GM23338 (cell line): ENCODE results near the gene NUPR1. TPM values are rescaled to one million over a fixed set of nuclear protein-coding genes. Genes with fewer than 3 reads are reported as not detected.

Experiments used
- ATAC-seq: fragments of 200-7000 bp; cut with Tn5 transposase; 3 replicates; pipeline ENCODE4 v1.9.1; 2020
- DNase-seq: peaks from one replicate; pipeline ENCODE4 v3.0.0-alpha.2; 2015; ENCODE audit warnings: low spot score
- H2AFZ ChIP-seq: fragments of 200-600 bp; sonication (generic); 2 replicates; pipeline ENCODE4 v1.8.0; 2016; ENCODE audit warnings: antibody characterized with exemption, mild to moderate bottlenecking, moderate library complexity
- H3F3A ChIP-seq: fragments of 200-600 bp; sonication (generic); replicated peaks from 2 replicates; pipeline ENCODE4 v1.8.0; 2017; ENCODE audit warnings: antibody characterized with exemption, mixed run types, low read depth
- H3K27ac ChIP-seq: fragments of 200-600 bp; sonication (generic); 2 replicates; pipeline ENCODE4 v1.6.1; 2016; ENCODE audit warnings: low read depth
- H3K27me3 ChIP-seq: fragments of 200-600 bp; sonication (generic); 2 replicates; pipeline ENCODE4 v1.8.0; 2016; ENCODE audit warnings: mild to moderate bottlenecking, mixed run types, moderate library complexity; ENCODE audit not compliant: insufficient read depth
- H3K36me3 ChIP-seq: fragments of 200-600 bp; sonication (generic); 2 replicates; pipeline ENCODE4 v1.8.0; 2016; ENCODE audit warnings: mild to moderate bottlenecking; ENCODE audit not compliant: insufficient read depth
- H3K4me1 ChIP-seq: fragments of 200-600 bp; sonication (generic); 2 replicates; pipeline ENCODE4 v1.8.0; 2016; ENCODE audit warnings: mild to moderate bottlenecking, moderate library complexity; ENCODE audit not compliant: insufficient read depth
- H3K4me2 ChIP-seq: fragments of 200-600 bp; sonication (generic); 2 replicates; pipeline ENCODE4 v1.7.1; 2017; ENCODE audit warnings: mixed run types
- H3K4me3 ChIP-seq: fragments of 200-600 bp; sonication (generic); 2 replicates; pipeline ENCODE4 v1.6.1; 2016; ENCODE audit warnings: mixed run types
- H3K79me2 ChIP-seq: fragments of 200-600 bp; sonication (generic); replicated peaks from 2 replicates; pipeline ENCODE4 v1.8.0; 2017; ENCODE audit warnings: mild to moderate bottlenecking; ENCODE audit not compliant: insufficient read depth
- H3K9me2 ChIP-seq: fragments of 200-600 bp; sonication (generic); 2 replicates; pipeline ENCODE4 v1.8.0; 2017; ENCODE audit not compliant: insufficient read depth
- H4K20me1 ChIP-seq: fragments of 200-600 bp; sonication (generic); replicated peaks from 2 replicates; pipeline ENCODE4 v1.8.0; 2017; ENCODE audit warnings: mild to moderate bottlenecking; ENCODE audit not compliant: insufficient read depth
- H3K27ac Mint-ChIP-seq: 2 replicates; pipeline ENCODE4 v1.8.0; 2020; ENCODE audit warnings: inconsistent platforms, mild to moderate bottlenecking, moderate library complexity, mixed read lengths
- H3K27me3 Mint-ChIP-seq: 3 replicates; pipeline ENCODE4 v1.8.0; 2022; ENCODE audit warnings: low read depth, mild to moderate bottlenecking, moderate library complexity, mixed read lengths, inconsistent platforms; ENCODE audit not compliant: insufficient read depth, poor library complexity
- H3K36me3 Mint-ChIP-seq: 3 replicates; pipeline ENCODE4 v1.8.0; 2021; ENCODE audit warnings: low read depth, mild to moderate bottlenecking, inconsistent platforms, moderate library complexity, mixed read lengths
- H3K4me1 Mint-ChIP-seq: 3 replicates; pipeline ENCODE4 v1.8.0; 2020; ENCODE audit warnings: mild to moderate bottlenecking, inconsistent platforms, mixed read lengths
- H3K4me3 Mint-ChIP-seq: 3 replicates; pipeline ENCODE4 v1.8.0; 2021; ENCODE audit warnings: moderate library complexity, mild to moderate bottlenecking, inconsistent platforms, mixed read lengths
- H3K9me3 Mint-ChIP-seq: 3 replicates; pipeline ENCODE4 v1.8.0; 2020; ENCODE audit warnings: moderate library complexity, mild to moderate bottlenecking, inconsistent platforms, mixed read lengths
- CREB1 ChIP-seq: fragments of 250-450 bp; sonication (Bioruptor Pico); IDR thresholded peaks from 2 replicates; pipeline ENCODE4 v1.5.0; 2020; ENCODE audit warnings: low read depth, mild to moderate bottlenecking, moderate library complexity
- CTCF ChIP-seq, 2 experiments: fragments of 200-600 bp in 1 of 2; sonication (generic) in 1 of 2; conservative IDR thresholded peaks; 2 replicates each; pipeline versions ENCODE4 v1.5.1 to v1.6.1; 2016 to 2017; ENCODE audit warnings: antibody characterized with exemption in 2 of 2, low read depth in 2 of 2, mild to moderate bottlenecking in 2 of 2, moderate library complexity in 1 of 2
- EZH2 ChIP-seq: fragments of 200-600 bp; sonication (generic); IDR thresholded peaks from one replicate; pipeline ENCODE4 v1.8.0; 2017; ENCODE audit warnings: antibody characterized with exemption, mild to moderate bottlenecking, low read depth; ENCODE audit not compliant: unreplicated experiment
- JUNB ChIP-seq: IDR thresholded peaks from one replicate; pipeline ENCODE4 v1.6.1; 2016; ENCODE audit warnings: antibody characterized with exemption; ENCODE audit not compliant: unreplicated experiment
- NANOG ChIP-seq: IDR thresholded peaks from 2 replicates; pipeline ENCODE4 v1.6.1; 2016; ENCODE audit warnings: antibody characterized with exemption, borderline replicate concordance
- REST ChIP-seq: IDR thresholded peaks from one replicate; pipeline ENCODE4 v1.6.1; 2018; ENCODE audit warnings: antibody characterized with exemption; ENCODE audit not compliant: unreplicated experiment
- STAT1 ChIP-seq: IDR thresholded peaks from one replicate; pipeline ENCODE4 v1.6.1; 2016; ENCODE audit warnings: antibody characterized with exemption; ENCODE audit not compliant: unreplicated experiment
- ZNF114 ChIP-seq: fragments of 250-450 bp; sonication (Bioruptor Pico); IDR thresholded peaks from 2 replicates; pipeline ENCODE4 v1.5.0; 2020; ENCODE audit warnings: mild to moderate bottlenecking, moderate library complexity
- ZNF462 ChIP-seq: fragments of 250-450 bp; sonication (Bioruptor Pico); IDR thresholded peaks from 2 replicates; pipeline ENCODE4 v1.5.0; 2020; ENCODE audit warnings: mild to moderate bottlenecking, moderate library complexity
- polyA plus RNA-seq: library from polyadenylated mRNA; unstranded; fragments of >200 nt; fragmentation: Nextera tagmentation; extraction: Ambion mirVana; gene quantifications from 2 replicates; pipeline ENCODE4 v1.2.1, GENCODE V29; 2016
- total RNA-seq: library from RNA; depleted of rRNA; stranded (reverse); fragments of >200 nt; shearing (Covaris generic); gene quantifications from 2 replicates; pipeline ENCODE4 v1.2.3, GENCODE V29; 2014

The NUPR1 gene
- total and polyA plus RNA-seq, 2 experiments from 2014 or later: 0.03 to 0.48 TPM

GRCh38 chr16:28511801-28512789 is 26.7 kb downstream of the NUPR1 start:
- H3K9me2 ChIP-seq: no peaks in the 10 kb centered on the region
- H3K4me3 ChIP-seq: no peak overlapping the region
- no peaks in the 10 kb centered on the region for H4K20me1 ChIP-seq
- H3F3A ChIP-seq: no peaks in the 10 kb centered on the region
- H3K79me2 ChIP-seq: no peaks in the 10 kb centered on the region
- TF ChIP-seq CTCF (conservative IDR thresholded peaks at IDR 0.05; ENCODE audit: low read depth in 2 of 2) (no peak), CREB1 (CRISPR knock-in tag) (no peak), ZNF114 (no peak), NANOG (no peak), STAT1 (no peak), EZH2 (no peak)
- H3K4me1 Mint-ChIP-seq: no peaks in the 10 kb centered on the region
- H3K4me3 Mint-ChIP-seq: no peak overlapping the region
- H3K4me1 ChIP-seq: no peaks in the 10 kb centered on the region
- DNase-seq (no peak), ATAC-seq (no peak)
- no peak overlapping the region for H3K27ac Mint-ChIP-seq
- H3K27me3 Mint-ChIP-seq: peaks cover 10% of the 10 kb centered on the region
- no peaks in the 10 kb centered on the region for H3K27me3 ChIP-seq
- H3K36me3 Mint-ChIP-seq: no peaks in the 10 kb centered on the region
- no peaks in the 10 kb centered on the region for H3K36me3 ChIP-seq
- no peaks in the 10 kb centered on the region for H3K9me3 Mint-ChIP-seq
- no peak overlapping the region; the same call in 1 of the 2 replicates for H2AFZ ChIP-seq
- no peak overlapping the region for H3K27ac ChIP-seq
- H3K4me2 ChIP-seq: no peak overlapping the region

DNA sequence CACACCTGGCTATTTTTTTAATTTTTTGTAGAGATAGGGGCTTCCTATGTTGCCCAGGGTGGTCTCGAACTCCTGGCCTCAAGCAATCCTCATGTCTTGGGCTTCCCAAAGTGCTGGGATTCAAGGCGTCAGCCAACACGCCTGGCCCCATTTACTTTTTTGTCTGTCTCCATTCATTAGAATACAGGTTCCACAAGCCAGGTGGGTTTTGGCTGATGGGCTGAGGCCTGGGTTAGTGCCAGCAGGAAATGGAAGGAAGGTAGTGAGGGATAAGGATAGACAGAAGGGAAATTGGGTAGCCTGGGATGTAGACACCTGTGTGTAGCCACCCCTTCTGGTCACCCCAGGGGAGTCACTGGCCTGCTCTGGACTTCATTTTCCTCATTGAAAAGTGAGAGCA is 27.7 kb downstream of the NUPR1 start:
- Histone ChIP-seq H3K27me3 (no peaks in the 10 kb centered on the region), H2AFZ (no peak overlapping the region), H3K4me3 (no peak overlapping the region), H3F3A (no peaks in the 10 kb centered on the region), H3K4me1 (no peaks in the 10 kb centered on the region), H3K36me3 (no peaks in the 10 kb centered on the region), H3K9me2 (no peaks in the 10 kb centered on the region), H3K27ac (no peak overlapping the region), H4K20me1 (no peaks in the 10 kb centered on the region), H3K4me2 (no peak overlapping the region), H3K79me2 (no peaks in the 10 kb centered on the region)
- no peaks in the 10 kb centered on the region for H3K4me1 Mint-ChIP-seq
- H3K9me3 Mint-ChIP-seq: no peaks in the 10 kb centered on the region
- H3K27ac Mint-ChIP-seq: peak overlapping the region; percentile 40; the same call in 1 of the 2 replicates
- H3K4me3 Mint-ChIP-seq: no peak overlapping the region
- DNase-seq (no peak), ATAC-seq (no peak)
- peaks cover 18% of the 10 kb centered on the region for H3K27me3 Mint-ChIP-seq
- H3K36me3 Mint-ChIP-seq: no peaks in the 10 kb centered on the region
- no peak for TF ChIP-seq ZNF114
- no peak for TF ChIP-seq REST
- no peak for TF ChIP-seq CREB1 (CRISPR knock-in tag)
- no peak for TF ChIP-seq STAT1
- TF ChIP-seq JUNB: no peak
- TF ChIP-seq ZNF462: no peak
